PC-3 (cell line): ENCODE results near the gene MYLK4. TPM values are rescaled to one million over a fixed set of nuclear protein-coding genes. Genes with fewer than 3 reads are reported as not detected.

Experiments
- ATAC-seq: fragments of 200-7000 bp; cut with Tn5 transposase; 2 replicates; pipeline ENCODE4 v1.9.1; 2020; ENCODE audit warnings: mild to moderate bottlenecking, moderate library complexity
- BruUV-seq: library from RNA; stranded (reverse); fragments of 400-500 nt; replicated peaks from 2 replicates; lab custom pipeline; 2021; lab: Mats Ljungman, UMichigan
- CTCF ChIA-PET: fragments of 300-600 bp; sonication (Branson Sonifier 250); formaldehyde crosslinking; loops from one replicate; lab custom pipeline; 2022; ENCODE audit warnings: antibody characterized with exemption; lab: Charles Lee
- POLR2A ChIA-PET: fragments of 300-600 bp; sonication (Branson Sonifier 250); formaldehyde crosslinking; loops from one replicate; lab custom pipeline; 2022; ENCODE audit warnings: antibody characterized with exemption; ENCODE audit not compliant: unreplicated experiment; lab: Charles Lee
- DNase-seq: peaks from one replicate; pipeline ENCODE4 v3.0.0-alpha.2; 2015
- H2AFZ ChIP-seq: fragments of 300-600 bp; sonication (generic); 2 replicates; pipeline ENCODE4 v1.6.0; 2016; ENCODE audit warnings: antibody characterized with exemption, low read length
- H3F3A ChIP-seq: fragments of 300-600 bp; sonication (generic); one replicate; pipeline ENCODE4 v1.6.0; 2017; ENCODE audit warnings: antibody characterized with exemption, low read length, control low read depth, mild to moderate bottlenecking; ENCODE audit not compliant: unreplicated experiment
- H3K27ac ChIP-seq: fragments of 300-600 bp; sonication (generic); 2 replicates; pipeline ENCODE4 v1.5.1; 2016; ENCODE audit warnings: mild to moderate bottlenecking, low read length
- H3K27me3 ChIP-seq: fragments of 300-600 bp; sonication (generic); 2 replicates; pipeline ENCODE4 v1.6.1; 2016; ENCODE audit warnings: low read length, mixed read lengths
- H3K36me3 ChIP-seq: fragments of 300-600 bp; sonication (generic); 2 replicates; pipeline ENCODE4 v1.6.1; 2016; ENCODE audit warnings: low read depth, mixed run types, low read length, mixed read lengths
- H3K4me1 ChIP-seq: fragments of 300-600 bp; sonication (generic); 2 replicates; pipeline ENCODE4 v1.5.1; 2016; ENCODE audit warnings: low read length; ENCODE audit not compliant: insufficient read depth
- H3K4me2 ChIP-seq: fragments of 300-600 bp; sonication (generic); 2 replicates; pipeline ENCODE4 v1.6.0; 2016; ENCODE audit warnings: low read length
- H3K4me3 ChIP-seq: fragments of 300-600 bp; sonication (generic); 2 replicates; pipeline ENCODE4 v1.5.1; 2016; ENCODE audit warnings: mild to moderate bottlenecking, low read length, mixed read lengths
- H3K79me2 ChIP-seq: fragments of 300-600 bp; sonication (generic); 2 replicates; pipeline ENCODE4 v1.6.1; 2017; ENCODE audit warnings: low read length, mixed read lengths
- H3K9ac ChIP-seq: fragments of 300-600 bp; sonication (generic); 2 replicates; pipeline ENCODE4 v1.6.0; 2016; ENCODE audit warnings: mild to moderate bottlenecking, low read length
- H3K9me2 ChIP-seq: fragments of 300-600 bp; sonication (generic); replicated peaks from 2 replicates; pipeline ENCODE4 v1.6.1; 2016; ENCODE audit warnings: mixed run types, low read length, mixed read lengths
- H3K9me3 ChIP-seq: fragments of 300-600 bp; sonication (generic); 2 replicates; pipeline ENCODE4 v1.6.1; 2016; ENCODE audit warnings: low read length, mixed read lengths
- H4K20me1 ChIP-seq: fragments of 300-600 bp; sonication (generic); 2 replicates; pipeline ENCODE4 v1.6.1; 2016; ENCODE audit warnings: low read length, mixed read lengths
- EZH2 ChIP-seq: fragments of 300-600 bp; sonication (generic); IDR thresholded peaks from one replicate; pipeline ENCODE4 v1.6.1; 2017; ENCODE audit warnings: antibody characterized with exemption, mild to moderate bottlenecking, low read length; ENCODE audit not compliant: unreplicated experiment
- EZH2phosphoT487 ChIP-seq: fragments of 300-600 bp; sonication (generic); IDR thresholded peaks from 2 replicates; pipeline ENCODE4 v1.6.1; 2018; ENCODE audit warnings: mild to moderate bottlenecking, antibody characterized with exemption, low read length, borderline replicate concordance
- intact Hi-C: fragments of 100-400 bp; cut with micrococcal nuclease; formaldehyde crosslinking; loops from 2 replicates; pipeline ENCODE4 v1.9.0; 2023
- total RNA-seq: library from RNA; depleted of rRNA; stranded (reverse); fragments of >200 nt; gene quantifications from 2 replicates; pipeline ENCODE4 v1.2.3, GENCODE V29; 2014
- TF ChIP-seq, protein P1 (sequence below): fragments of 300-600 bp; sonication (generic); conservative IDR thresholded peaks from 2 replicates; pipeline ENCODE4 v1.5.1; 2017; ENCODE audit warnings: antibody characterized with exemption, low read depth, mild to moderate bottlenecking, low read length

The MYLK4 gene
- total RNA-seq, 1 experiment from 2014 or later, result 0.11 TPM

- H3K4me1 ChIP-seq, result peaks cover 16% of the 10 kb centered on the region
- POLR2A ChIA-PET, result no interaction called here
- no peaks in the 10 kb centered on the region for H4K20me1 ChIP-seq
- H3K4me3 ChIP-seq, result no peak overlapping the region
- H3F3A ChIP-seq, result no peaks in the 10 kb centered on the region
- no peaks in the 10 kb centered on the region for H3K27me3 ChIP-seq
- H3K79me2 ChIP-seq, result no peaks in the 10 kb centered on the region
- no peak overlapping the region for H3K9ac ChIP-seq
- no peaks in the 10 kb centered on the region for H3K9me2 ChIP-seq
- BruUV-seq, result no TSS peak
- DNase-seq (no peak), ATAC-seq (no peak)
- CTCF ChIA-PET, result interaction anchor here (0.6 kb wide), 1 partner anchor 1190 kb away, joined by 9 read pairs; no protein-coding TSS in a partner anchor
- no peaks in the 10 kb centered on the region for H3K9me3 ChIP-seq
- H3K27ac ChIP-seq, result no peak overlapping the region
- intact Hi-C loops, result no loop called here
- no peaks in the 10 kb centered on the region for H3K36me3 ChIP-seq
- no peak overlapping the region for H2AFZ ChIP-seq
- TF ChIP-seq, protein P1, sequence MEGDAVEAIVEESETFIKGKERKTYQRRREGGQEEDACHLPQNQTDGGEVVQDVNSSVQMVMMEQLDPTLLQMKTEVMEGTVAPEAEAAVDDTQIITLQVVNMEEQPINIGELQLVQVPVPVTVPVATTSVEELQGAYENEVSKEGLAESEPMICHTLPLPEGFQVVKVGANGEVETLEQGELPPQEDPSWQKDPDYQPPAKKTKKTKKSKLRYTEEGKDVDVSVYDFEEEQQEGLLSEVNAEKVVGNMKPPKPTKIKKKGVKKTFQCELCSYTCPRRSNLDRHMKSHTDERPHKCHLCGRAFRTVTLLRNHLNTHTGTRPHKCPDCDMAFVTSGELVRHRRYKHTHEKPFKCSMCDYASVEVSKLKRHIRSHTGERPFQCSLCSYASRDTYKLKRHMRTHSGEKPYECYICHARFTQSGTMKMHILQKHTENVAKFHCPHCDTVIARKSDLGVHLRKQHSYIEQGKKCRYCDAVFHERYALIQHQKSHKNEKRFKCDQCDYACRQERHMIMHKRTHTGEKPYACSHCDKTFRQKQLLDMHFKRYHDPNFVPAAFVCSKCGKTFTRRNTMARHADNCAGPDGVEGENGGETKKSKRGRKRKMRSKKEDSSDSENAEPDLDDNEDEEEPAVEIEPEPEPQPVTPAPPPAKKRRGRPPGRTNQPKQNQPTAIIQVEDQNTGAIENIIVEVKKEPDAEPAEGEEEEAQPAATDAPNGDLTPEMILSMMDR, result no peak
- TF ChIP-seq EZH2phosphoT487, result no peak
- no peak for TF ChIP-seq EZH2
- H3K4me2 ChIP-seq, result no peak overlapping the region
Measured at GRCh38 chr6:2754911-2755310, 4.2 kb upstream of the MYLK4 start.

- CTCF ChIA-PET, result interaction anchor here (0.6 kb wide), 1 partner anchor 1189 kb away, joined by 9 read pairs; no protein-coding TSS in a partner anchor
- H3K9ac ChIP-seq, result no peak overlapping the region
- no peaks in the 10 kb centered on the region for H4K20me1 ChIP-seq
- H3K27ac ChIP-seq, result no peak overlapping the region
- H3K4me2 ChIP-seq, result no peak overlapping the region
- peaks cover 16% of the 10 kb centered on the region for H3K4me1 ChIP-seq
- intact Hi-C loops, result no loop called here
- H3K9me3 ChIP-seq, result no peaks in the 10 kb centered on the region
- BruUV-seq, result no TSS peak
- no peaks in the 10 kb centered on the region for H3F3A ChIP-seq
- no peaks in the 10 kb centered on the region for H3K79me2 ChIP-seq
- no peak overlapping the region for H3K4me3 ChIP-seq
- ATAC-seq (no peak), DNase-seq (no peak)
- POLR2A ChIA-PET, result no interaction called here
- H2AFZ ChIP-seq, result no peak overlapping the region
- H3K36me3 ChIP-seq, result no peaks in the 10 kb centered on the region
- no peaks in the 10 kb centered on the region for H3K27me3 ChIP-seq
- TF ChIP-seq EZH2 (no peak), EZH2phosphoT487 (no peak)
- TF ChIP-seq, protein P1, result no peak
- no peaks in the 10 kb centered on the region for H3K9me2 ChIP-seq
Measured at GRCh38 chr6:2754393-2754792, 3.7 kb upstream of the MYLK4 start.

DNA sequence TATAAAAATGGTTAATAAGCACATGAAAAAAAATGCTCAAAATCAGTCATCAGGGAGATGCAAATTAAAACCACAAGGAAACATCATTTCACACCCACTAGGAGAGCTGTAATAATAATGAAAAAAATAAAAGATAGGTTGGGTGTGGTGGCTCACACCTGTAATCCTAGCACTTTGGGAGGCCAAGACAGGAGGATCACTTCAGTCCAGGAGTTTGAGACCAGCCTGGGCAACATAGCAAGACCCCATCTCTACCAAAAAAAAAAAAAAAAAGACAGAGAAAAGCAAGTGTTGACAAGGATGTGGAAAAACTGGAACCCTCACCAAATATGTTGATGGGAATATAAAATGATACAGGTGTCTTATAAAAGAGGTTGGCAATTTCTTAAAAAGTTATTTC lies 3.0 kb upstream of the MYLK4 start:
- Histone ChIP-seq H3K79me2 (no peaks in the 10 kb centered on the region), H3K4me2 (no peak overlapping the region), H3K27ac (no peak overlapping the region), H4K20me1 (no peaks in the 10 kb centered on the region), H3K4me3 (no peak overlapping the region), H3F3A (no peaks in the 10 kb centered on the region), H3K27me3 (no peaks in the 10 kb centered on the region), H2AFZ (no peak overlapping the region), H3K9ac (no peak overlapping the region), H3K9me3 (no peaks in the 10 kb centered on the region), H3K9me2 (no peaks in the 10 kb centered on the region), H3K4me1 (peaks cover 16% of the 10 kb centered on the region), H3K36me3 (no peaks in the 10 kb centered on the region)
- TF ChIP-seq EZH2phosphoT487 (no peak), EZH2 (no peak)
- TF ChIP-seq, protein P1, result no peak
- ATAC-seq (no peak), DNase-seq (no peak)
- CTCF ChIA-PET, result no interaction called here
- intact Hi-C loops, result no loop called here
- POLR2A ChIA-PET, result no interaction called here
- no TSS peak for BruUV-seq
